HEK293 (cell line): ENCODE measurements around the gene AGK.

Source experiments
- CTCF ChIA-PET: fragments of 350-600 bp; formaldehyde crosslinking; extraction: SDS; loops from one replicate; lab custom pipeline; 2021; ENCODE audit warnings: antibody characterized with exemption; lab: Yijun Ruan, JAX
- POLR2A ChIA-PET: fragments of 300-600 bp; formaldehyde crosslinking; extraction: SDS; loops from one replicate; lab custom pipeline; 2020; ENCODE audit warnings: antibody characterized with exemption, inconsistent platforms; lab: Yijun Ruan, JAX
- H3K27ac ChIP-seq: fragments of 200-500 bp; sonication (Bioruptor generic); 2 replicates; pipeline ENCODE4 v1.5.1; 2014; ENCODE audit warnings: low read depth, low read length, control low read depth, inconsistent platforms; ENCODE audit errors: extremely low read depth
- H3K36me3 ChIP-seq, 2 experiments: fragments of 200-500 bp in 1 of 2; sonication (Bioruptor generic) in 1 of 2; 1 replicate in 1 of 2; 2 replicates in 1 of 2; pipeline ENCODE4 v1.5.1; 2014 to 2017; ENCODE audit warnings: inconsistent platforms in 2 of 2, low read length in 2 of 2; ENCODE audit not compliant: control insufficient read depth in 2 of 2, insufficient read depth in 1 of 2
- H3K4me1 ChIP-seq: fragments of 200-500 bp; sonication (Bioruptor generic); 2 replicates; pipeline ENCODE4 v1.5.1; 2014; ENCODE audit warnings: mild to moderate bottlenecking, low read length, inconsistent platforms; ENCODE audit not compliant: control insufficient read depth, insufficient read depth
- H3K4me3 ChIP-seq: 2 replicates; pipeline ENCODE4 v1.5.1; 2011; ENCODE audit warnings: low read depth, mild to moderate bottlenecking, control low read depth, low read length, moderate library complexity
- H3K9me3 ChIP-seq: fragments of 200-500 bp; sonication (Bioruptor generic); 2 replicates; pipeline ENCODE4 v1.5.1; 2014; ENCODE audit warnings: low read depth, low read length, inconsistent platforms; ENCODE audit not compliant: control insufficient read depth, insufficient read depth
- BCL11B ChIP-seq: fragments of 450-650 bp; formaldehyde crosslinking; IDR thresholded peaks from 2 replicates; pipeline ENCODE4 v1.5.1; 2016; ENCODE audit warnings: low read depth, missing biosample characterization, missing genetic modification characterization
- EGR2 ChIP-seq: fragments of 450-650 bp; formaldehyde crosslinking; IDR thresholded peaks from 2 replicates; pipeline ENCODE4 v1.5.1; 2016; ENCODE audit warnings: low read depth, missing biosample characterization, missing genetic modification characterization
- HOXC10 ChIP-seq: sonication (generic); formaldehyde crosslinking; IDR thresholded peaks from 2 replicates; pipeline ENCODE4 v1.8.1; 2023; ENCODE audit warnings: mild to moderate bottlenecking, missing genetic modification reagents
- INSM2 ChIP-seq: fragments of 450-650 bp; formaldehyde crosslinking; IDR thresholded peaks from 2 replicates; pipeline ENCODE4 v1.5.1; 2016; ENCODE audit warnings: missing biosample characterization, missing genetic modification characterization
- TRIM28 ChIP-seq: IDR thresholded peaks from 2 replicates; pipeline ENCODE4 v1.6.1; 2011; ENCODE audit warnings: low read length, control low read depth, borderline replicate concordance
- YY2 ChIP-seq: fragments of 450-650 bp; formaldehyde crosslinking; IDR thresholded peaks from 2 replicates; pipeline ENCODE4 v1.5.1; 2016; ENCODE audit warnings: missing biosample characterization, missing genetic modification characterization
- ZBTB48 ChIP-seq: fragments of 450-650 bp; formaldehyde crosslinking; IDR thresholded peaks from 2 replicates; pipeline ENCODE4 v1.5.1; 2016; ENCODE audit warnings: missing biosample characterization, missing genetic modification characterization
- ZFHX2 ChIP-seq: fragments of 450-650 bp; formaldehyde crosslinking; conservative IDR thresholded peaks from 2 replicates; pipeline ENCODE4 v1.5.1; 2016; ENCODE audit warnings: missing biosample characterization, missing genetic modification characterization
- ZFP69B ChIP-seq: fragments of 450-650 bp; formaldehyde crosslinking; IDR thresholded peaks from 2 replicates; pipeline ENCODE4 v1.5.1; 2016; ENCODE audit warnings: missing biosample characterization, missing genetic modification characterization
- ZNF114 ChIP-seq: fragments of 450-650 bp; formaldehyde crosslinking; IDR thresholded peaks from 2 replicates; pipeline ENCODE4 v1.5.0; 2017; ENCODE audit warnings: missing biosample characterization, missing genetic modification characterization
- ZNF341 ChIP-seq: fragments of 450-650 bp; formaldehyde crosslinking; IDR thresholded peaks from 2 replicates; pipeline ENCODE4; 2016; ENCODE audit warnings: low read depth, missing biosample characterization, missing genetic modification characterization
- ZNF37A ChIP-seq: fragments of 450-650 bp; IDR thresholded peaks from 2 replicates; pipeline ENCODE4 v1.5.1; 2018; ENCODE audit warnings: missing biosample characterization, missing genetic modification characterization
- ZNF488 ChIP-seq: fragments of 450-650 bp; formaldehyde crosslinking; IDR thresholded peaks from 2 replicates; pipeline ENCODE4 v1.5.1; 2016; ENCODE audit warnings: missing biosample characterization, missing genetic modification characterization
- ZNF501 ChIP-seq: fragments of 450-650 bp; formaldehyde crosslinking; IDR thresholded peaks from 2 replicates; pipeline ENCODE4 v1.5.1; 2016; ENCODE audit warnings: missing biosample characterization, missing genetic modification characterization
- ZNF529 ChIP-seq: fragments of 450-650 bp; formaldehyde crosslinking; IDR thresholded peaks from 2 replicates; pipeline ENCODE4 v1.5.1; 2017; ENCODE audit warnings: missing genetic modification characterization, missing biosample characterization; ENCODE audit not compliant: insufficient replicate concordance
- ZNF560 ChIP-seq: fragments of 450-650 bp; formaldehyde crosslinking; IDR thresholded peaks from 2 replicates; pipeline ENCODE4 v1.5.1; 2017; ENCODE audit warnings: missing biosample characterization, missing genetic modification characterization, borderline replicate concordance
- ZNF561 ChIP-seq: fragments of 450-650 bp; IDR thresholded peaks from 2 replicates; pipeline ENCODE4 v1.5.1; 2018; ENCODE audit warnings: missing biosample characterization, missing genetic modification characterization, borderline replicate concordance
- ZNF596 ChIP-seq: fragments of 450-650 bp; IDR thresholded peaks from 2 replicates; pipeline ENCODE4 v1.5.0; 2018; ENCODE audit warnings: missing biosample characterization, mild to moderate bottlenecking, missing genetic modification characterization, moderate library complexity
- ZNF785 ChIP-seq: fragments of 450-650 bp; formaldehyde crosslinking; IDR thresholded peaks from 2 replicates; pipeline ENCODE4 v1.5.1; 2016; ENCODE audit warnings: missing biosample characterization, missing genetic modification characterization
- ZXDB ChIP-seq: fragments of 450-650 bp; formaldehyde crosslinking; IDR thresholded peaks from 2 replicates; pipeline ENCODE4 v1.5.1; 2016; ENCODE audit warnings: missing biosample characterization, missing genetic modification characterization
- TF ChIP-seq, protein P1 (sequence below): fragments of 450-650 bp; formaldehyde crosslinking; IDR thresholded peaks from 2 replicates; pipeline ENCODE4 v1.5.1; 2016; ENCODE audit warnings: missing biosample characterization, missing genetic modification characterization

The AGK gene

GRCh38 chr7:141674171-141674671 is 123.0 kb downstream of the AGK start:
- Histone ChIP-seq H3K4me3 (no peak overlapping the region), H3K4me1 (no peaks in the 10 kb centered on the region), H3K9me3 (no peaks in the 10 kb centered on the region), H3K36me3 (peaks cover 0 to 33% of the 10 kb centered on the region in 2 experiments; a peak in 2 of 3 replicates), H3K27ac (no peak overlapping the region)
- no peak for TF ChIP-seq ZNF341 (tag by site-specific recombination)
- TF ChIP-seq ZNF596 (tag by site-specific recombination) = no peak
- TF ChIP-seq ZFHX2 (tag by site-specific recombination) = peak; percentile 43; the same call in 1 of the 2 replicates
- no peak for TF ChIP-seq INSM2 (tag by site-specific recombination)
- no peak for TF ChIP-seq ZNF529 (tag by site-specific recombination)
- no peak for TF ChIP-seq TRIM28
- TF ChIP-seq ZBTB48 (tag by site-specific recombination) = no peak
- peak; percentile 51; the same call in 1 of the 2 replicates for TF ChIP-seq EGR2
- no peak for TF ChIP-seq ZXDB
- ChIA-PET POLR2A (no interaction called here), CTCF (interaction anchor here (0.7 to 2.2 kb wide), 2 partner anchors 8 to 20 kb away, joined by 3 to 7 read pairs; no protein-coding TSS in a partner anchor)

- H3K9me3 ChIP-seq = no peaks in the 10 kb centered on the region
- no peaks in the 10 kb centered on the region for H3K4me1 ChIP-seq
- CTCF ChIA-PET = interaction anchor here (0.6 to 2.2 kb wide), 3 partner anchors 8 to 1902 kb away, joined by 3 to 7 read pairs (median 3); no protein-coding TSS in a partner anchor
- no peak for TF ChIP-seq YY2
- TF ChIP-seq HOXC10 = no peak
- TF ChIP-seq ZNF561 (tag by site-specific recombination) = no peak
- TF ChIP-seq ZNF560 (tag by site-specific recombination) = no peak
- TF ChIP-seq ZNF37A (tag by site-specific recombination) = no peak
- H3K27ac ChIP-seq = no peak overlapping the region
- POLR2A ChIA-PET = no interaction called here
- peaks cover 0 to 33% of the 10 kb centered on the region in 2 experiments; a peak in 2 of 3 replicates for H3K36me3 ChIP-seq
- no peak overlapping the region for H3K4me3 ChIP-seq
These were observed 123.5 kb downstream of the AGK start for GRCh38 chr7:141674702-141675101.

DNA sequence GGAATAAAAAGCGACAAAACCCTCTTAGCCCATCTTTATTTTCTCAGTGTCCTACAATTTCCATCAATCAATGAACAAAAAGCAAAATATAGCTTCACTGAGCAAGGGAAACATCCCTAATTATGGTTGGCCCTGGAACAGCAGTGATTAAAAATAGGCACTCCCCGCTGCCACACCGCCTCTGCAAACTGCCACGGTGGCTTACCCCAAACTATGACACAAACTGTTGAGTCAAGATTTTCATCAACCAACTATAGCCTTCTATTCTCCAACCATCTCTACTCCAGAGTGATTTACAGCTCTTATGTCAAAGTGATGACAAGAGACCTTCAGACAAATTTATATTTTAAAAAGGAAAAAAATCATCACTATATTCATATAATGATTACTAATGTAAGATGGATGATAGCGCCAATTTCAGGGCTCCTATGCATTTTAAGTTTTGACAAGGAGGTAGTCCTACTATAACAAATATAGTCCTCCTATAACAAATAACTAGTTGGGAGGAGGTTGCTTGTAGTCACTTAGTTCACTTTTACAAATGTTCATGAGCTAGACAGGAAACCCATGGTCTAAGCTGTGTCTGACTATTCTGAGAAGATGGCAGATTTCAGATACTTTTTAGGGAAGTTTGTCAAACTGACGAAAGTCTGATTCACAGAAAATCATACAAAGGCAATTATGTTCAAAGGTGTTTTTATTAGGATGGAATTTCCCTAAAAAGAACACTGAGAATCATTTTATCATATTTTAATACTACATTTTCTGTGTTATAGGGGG is 124.4 kb downstream of the AGK start:
- Histone ChIP-seq H3K4me3 (no peak overlapping the region), H3K36me3 (peaks cover 0 to 37% of the 10 kb centered on the region in 2 experiments; a peak in 2 of 3 replicates), H3K27ac (no peak overlapping the region), H3K9me3 (no peaks in the 10 kb centered on the region), H3K4me1 (no peaks in the 10 kb centered on the region)
- POLR2A ChIA-PET = no interaction called here
- TF ChIP-seq ZNF785 = no peak
- TF ChIP-seq ZFP69B (tag by site-specific recombination) = no peak
- no peak for TF ChIP-seq ZNF114
- TF ChIP-seq INSM2 (tag by site-specific recombination) = no peak
- TF ChIP-seq ZNF501 (tag by site-specific recombination) = no peak
- TF ChIP-seq, protein P1, sequence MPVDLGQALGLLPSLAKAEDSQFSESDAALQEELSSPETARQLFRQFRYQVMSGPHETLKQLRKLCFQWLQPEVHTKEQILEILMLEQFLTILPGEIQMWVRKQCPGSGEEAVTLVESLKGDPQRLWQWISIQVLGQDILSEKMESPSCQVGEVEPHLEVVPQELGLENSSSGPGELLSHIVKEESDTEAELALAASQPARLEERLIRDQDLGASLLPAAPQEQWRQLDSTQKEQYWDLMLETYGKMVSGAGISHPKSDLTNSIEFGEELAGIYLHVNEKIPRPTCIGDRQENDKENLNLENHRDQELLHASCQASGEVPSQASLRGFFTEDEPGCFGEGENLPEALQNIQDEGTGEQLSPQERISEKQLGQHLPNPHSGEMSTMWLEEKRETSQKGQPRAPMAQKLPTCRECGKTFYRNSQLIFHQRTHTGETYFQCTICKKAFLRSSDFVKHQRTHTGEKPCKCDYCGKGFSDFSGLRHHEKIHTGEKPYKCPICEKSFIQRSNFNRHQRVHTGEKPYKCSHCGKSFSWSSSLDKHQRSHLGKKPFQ (tag by site-specific recombination) = no peak
- no peak for TF ChIP-seq ZNF488 (tag by site-specific recombination)
- TF ChIP-seq BCL11B = no peak
- CTCF ChIA-PET = interaction anchor here (0.9 to 2.2 kb wide), 3 partner anchors 11 to 110 kb away, joined by 3 to 7 read pairs (median 4); no protein-coding TSS in a partner anchor
